Activated naive CD4-positive, alpha-beta T cell treated with anti-CD3 and anti-CD28 coated beads, Interleukin-2, amount 50 U/mL, for 24 hours (primary cell): ENCODE measurements around the gene SYPL2.
"Not testable (repeated sequence)": the region's sequence is repeated elsewhere in the genome, so short reads cannot be mapped to it uniquely, and the experiment has no call there.

Source experiments
- H3K27ac Mint-ChIP-seq: one replicate; pipeline ENCODE4 v1.8.0; 2021; ENCODE audit warnings: mild to moderate bottlenecking, mixed read lengths
- H3K27me3 Mint-ChIP-seq: one replicate; pipeline ENCODE4 v1.8.0; 2021; ENCODE audit warnings: mixed read lengths
- H3K36me3 Mint-ChIP-seq: one replicate; pipeline ENCODE4 v1.8.0; 2021; ENCODE audit warnings: mixed read lengths
- H3K4me1 Mint-ChIP-seq: one replicate; pipeline ENCODE4 v1.8.0; 2021; ENCODE audit warnings: mixed read lengths
- H3K4me3 Mint-ChIP-seq: one replicate; pipeline ENCODE4 v1.8.0; 2021; ENCODE audit warnings: mild to moderate bottlenecking, mixed read lengths
- H3K9me3 Mint-ChIP-seq: one replicate; pipeline ENCODE4 v1.8.0; 2021; ENCODE audit warnings: mixed read lengths

Gene SYPL2

GRCh38 chr1:109454497-109455133 is 11.7 kb upstream of the SYPL2 start:
- Mint-ChIP-seq H3K9me3 (peaks cover 14% of the 10 kb centered on the region), H3K36me3 (peaks cover 2% of the 10 kb centered on the region), H3K27me3 (peaks cover 23% of the 10 kb centered on the region), H3K4me3 (no peak overlapping the region), H3K4me1 (no peaks in the 10 kb centered on the region), H3K27ac (no peak overlapping the region)

- H3K4me3 Mint-ChIP-seq, result no peak overlapping the region
- H3K27ac Mint-ChIP-seq, result no peak overlapping the region
- H3K36me3 Mint-ChIP-seq, result peaks cover 2% of the 10 kb centered on the region
- H3K27me3 Mint-ChIP-seq, result peaks cover 23% of the 10 kb centered on the region
- peaks cover 14% of the 10 kb centered on the region for H3K9me3 Mint-ChIP-seq
- H3K4me1 Mint-ChIP-seq, result no peaks in the 10 kb centered on the region
Measured at GRCh38 chr1:109457819-109458218, 8.5 kb upstream of the SYPL2 start.

GRCh38 chr1:109466125-109466451 is 258 bp upstream of the SYPL2 start:
- H3K36me3 Mint-ChIP-seq, result no peaks in the 10 kb centered on the region
- no peak overlapping the region for H3K27ac Mint-ChIP-seq
- H3K4me1 Mint-ChIP-seq, result peaks cover 7% of the 10 kb centered on the region
- H3K9me3 Mint-ChIP-seq, result no peaks in the 10 kb centered on the region
- H3K27me3 Mint-ChIP-seq, result peaks cover 45% of the 10 kb centered on the region
- peak overlapping the region; percentile 73 for H3K4me3 Mint-ChIP-seq

- peak overlapping the region; percentile 49 for H3K4me3 Mint-ChIP-seq
- H3K27ac Mint-ChIP-seq, result no peak overlapping the region
- peaks cover 45% of the 10 kb centered on the region for H3K27me3 Mint-ChIP-seq
- H3K36me3 Mint-ChIP-seq, result no peaks in the 10 kb centered on the region
- peaks cover 7% of the 10 kb centered on the region for H3K4me1 Mint-ChIP-seq
- H3K9me3 Mint-ChIP-seq, result no peaks in the 10 kb centered on the region
Measured at GRCh38 chr1:109467301-109467777, 993 bp downstream of the SYPL2 start.

- Mint-ChIP-seq H3K27me3 (peaks cover 45% of the 10 kb centered on the region), H3K36me3 (no peaks in the 10 kb centered on the region), H3K9me3 (no peaks in the 10 kb centered on the region), H3K4me1 (peaks cover 7% of the 10 kb centered on the region), H3K27ac (no peak overlapping the region), H3K4me3 (peak overlapping the region; percentile 49)
Measured at GRCh38 chr1:109468061-109468460, 1.7 kb downstream of the SYPL2 start.

- H3K27me3 Mint-ChIP-seq, result peaks cover 43% of the 10 kb centered on the region
- no peaks in the 10 kb centered on the region for H3K9me3 Mint-ChIP-seq
- no peaks in the 10 kb centered on the region for H3K36me3 Mint-ChIP-seq
- no peak overlapping the region for H3K27ac Mint-ChIP-seq
- H3K4me3 Mint-ChIP-seq, result no peak overlapping the region
- H3K4me1 Mint-ChIP-seq, result peaks cover 7% of the 10 kb centered on the region
Measured at GRCh38 chr1:109468903-109469302, 2.6 kb downstream of the SYPL2 start.

- Mint-ChIP-seq H3K4me3 (no peak overlapping the region), H3K9me3 (no peaks in the 10 kb centered on the region), H3K27ac (no peak overlapping the region), H3K4me1 (peaks cover 7% of the 10 kb centered on the region), H3K27me3 (peaks cover 33% of the 10 kb centered on the region), H3K36me3 (no peaks in the 10 kb centered on the region)
Measured at GRCh38 chr1:109470245-109470644, 3.9 kb downstream of the SYPL2 start.

GRCh38 chr1:109472779-109473178 is 6.4 kb downstream of the SYPL2 start:
- Mint-ChIP-seq H3K27me3 (peaks cover 30% of the 10 kb centered on the region), H3K4me1 (peaks cover 3% of the 10 kb centered on the region), H3K9me3 (no peaks in the 10 kb centered on the region), H3K27ac (no peak overlapping the region), H3K4me3 (no peak overlapping the region), H3K36me3 (no peaks in the 10 kb centered on the region)

- peaks cover 26% of the 10 kb centered on the region for H3K27me3 Mint-ChIP-seq
- H3K27ac Mint-ChIP-seq, H3K36me3 Mint-ChIP-seq, H3K4me3 Mint-ChIP-seq, H3K9me3 Mint-ChIP-seq, H3K4me1 Mint-ChIP-seq: not testable (repeated sequence)
Measured at GRCh38 chr1:109473284-109474057, 7.1 kb downstream of the SYPL2 start.

- Mint-ChIP-seq H3K4me1 (peaks cover 5% of the 10 kb centered on the region), H3K27ac (no peak overlapping the region), H3K9me3 (no peaks in the 10 kb centered on the region), H3K36me3 (no peaks in the 10 kb centered on the region), H3K27me3 (peaks cover 25% of the 10 kb centered on the region), H3K4me3 (no peak overlapping the region)
Measured at GRCh38 chr1:109474697-109475096, 8.4 kb downstream of the SYPL2 start.

GRCh38 chr1:109475261-109475660 is 8.9 kb downstream of the SYPL2 start:
- peaks cover 5% of the 10 kb centered on the region for H3K4me1 Mint-ChIP-seq
- no peak overlapping the region for H3K4me3 Mint-ChIP-seq
- no peak overlapping the region for H3K27ac Mint-ChIP-seq
- H3K9me3 Mint-ChIP-seq, result no peaks in the 10 kb centered on the region
- H3K27me3 Mint-ChIP-seq, result peaks cover 23% of the 10 kb centered on the region
- no peaks in the 10 kb centered on the region for H3K36me3 Mint-ChIP-seq

- H3K4me1 Mint-ChIP-seq, result peaks cover 5% of the 10 kb centered on the region
Measured at GRCh38 chr1:109476825-109477224, 10.5 kb downstream of the SYPL2 start.

GRCh38 chr1:109477821-109478220 is 11.5 kb downstream of the SYPL2 start:
- H3K36me3 Mint-ChIP-seq, result no peaks in the 10 kb centered on the region
- no peak overlapping the region for H3K4me3 Mint-ChIP-seq
- H3K27ac Mint-ChIP-seq, result no peak overlapping the region
- H3K27me3 Mint-ChIP-seq, result peaks cover 14% of the 10 kb centered on the region
- no peaks in the 10 kb centered on the region for H3K9me3 Mint-ChIP-seq
- H3K4me1 Mint-ChIP-seq, result peaks cover 14% of the 10 kb centered on the region

More at GRCh38 chr1:109476825-109477224, 10.5 kb downstream of the SYPL2 start:
- peaks cover 16% of the 10 kb centered on the region for H3K27me3 Mint-ChIP-seq
- H3K36me3 Mint-ChIP-seq, result no peaks in the 10 kb centered on the region
- H3K4me3 Mint-ChIP-seq, result no peak overlapping the region
- H3K27ac Mint-ChIP-seq, result no peak overlapping the region
- H3K9me3 Mint-ChIP-seq, result no peaks in the 10 kb centered on the region

- Mint-ChIP-seq H3K4me3 (no peak overlapping the region), H3K9me3 (no peaks in the 10 kb centered on the region), H3K4me1 (peaks cover 21% of the 10 kb centered on the region), H3K27ac (peak overlapping the region; percentile 81), H3K27me3 (peaks cover 11% of the 10 kb centered on the region), H3K36me3 (no peaks in the 10 kb centered on the region)
Measured at GRCh38 chr1:109478806-109479205, 12.5 kb downstream of the SYPL2 start.

GRCh38 chr1:109479311-109479710 is 13.0 kb downstream of the SYPL2 start:
- Mint-ChIP-seq H3K27me3 (peaks cover 10% of the 10 kb centered on the region), H3K9me3 (no peaks in the 10 kb centered on the region), H3K36me3 (no peaks in the 10 kb centered on the region), H3K4me1 (peaks cover 24% of the 10 kb centered on the region), H3K27ac (no peak overlapping the region), H3K4me3 (no peak overlapping the region)

GRCh38 chr1:109479901-109480300 is 13.6 kb downstream of the SYPL2 start:
- Mint-ChIP-seq H3K9me3 (no peaks in the 10 kb centered on the region), H3K4me1 (peaks cover 30% of the 10 kb centered on the region), H3K27me3 (peaks cover 10% of the 10 kb centered on the region), H3K36me3 (no peaks in the 10 kb centered on the region), H3K27ac (no peak overlapping the region), H3K4me3 (no peak overlapping the region)
